GM13977 (cell line): ENCODE results near the gene MYRIP.

ENCODE experiments used
- DNase-seq: peaks from one replicate; pipeline ENCODE4 v3.0.0; 2012; ENCODE audit warnings: low spot score
- CTCF ChIP-seq: IDR thresholded peaks from 2 replicates; pipeline ENCODE4 v1.5.1; 2012; ENCODE audit warnings: mild to moderate bottlenecking, control low read depth; ENCODE audit not compliant: insufficient read depth; ENCODE audit errors: extremely low read depth, missing control alignments
- in situ Hi-C: fragments of 300-500 bp; cut with MboI; formaldehyde crosslinking; loops from one replicate; pipeline ENCODE4 v1.12.0; 2022; ENCODE audit warnings: low sequenced_read_pairs, low pct_unique_long_range_greater_than_20kb, mixed read lengths, inconsistent platforms; ENCODE audit not compliant: unreplicated experiment

The MYRIP gene

GRCh38 chr3:40088527-40089170 lies 279.2 kb downstream of the MYRIP start:
- no peak for TF ChIP-seq CTCF
- in situ Hi-C loops: no loop called here
- DNase-seq: no peak

- in situ Hi-C loops: no loop called here
- no peak for TF ChIP-seq CTCF
- no peak for DNase-seq
These were observed 287.3 kb downstream of the MYRIP start for GRCh38 chr3:40096661-40097111.

- no peak for DNase-seq
- no peak for TF ChIP-seq CTCF
- in situ Hi-C loops: no loop called here
These were observed 288.0 kb downstream of the MYRIP start for GRCh38 chr3:40097131-40098117.

GRCh38 chr3:40098261-40098759 lies 288.9 kb downstream of the MYRIP start:
- no peak for TF ChIP-seq CTCF
- in situ Hi-C loops: no loop called here
- DNase-seq: no peak

- in situ Hi-C loops: no loop called here
These were observed 290.5 kb downstream of the MYRIP start for GRCh38 chr3:40099871-40100270.

More at GRCh38 chr3:40099871-40100270, 290.5 kb downstream of the MYRIP start:
- no peak for TF ChIP-seq CTCF
- DNase-seq: no peak
